TTC549 (cell line): ENCODE data around the gene TCF7L2.

Experiments used
- FAIRE-seq: peaks from 2 replicates; lab custom pipeline; 2012; peaks lifted over from hg19 to GRCh38; lab: Jason Lieb, UNC

TCF7L2 gene

GRCh38 chr10:112949875-112950507 lies at the start of gene TCF7L2:
TCF7L2 (plus strand) TSS chr10:112950247; CDS start chr10:112950757, 510 bp downstream.
- peak; percentile 91 for FAIRE-seq

- no peak for FAIRE-seq
Observed at GRCh38 chr10:112902730-112903129, 47.3 kb upstream of the TCF7L2 start.

GRCh38 chr10:112904000-112904399 lies 46.0 kb upstream of the TCF7L2 start:
- FAIRE-seq = no peak

- FAIRE-seq = no peak
Observed at GRCh38 chr10:112906945-112907344, 43.1 kb upstream of the TCF7L2 start.

- no peak for FAIRE-seq
Observed at GRCh38 chr10:112907893-112908292, 42.2 kb upstream of the TCF7L2 start.

GRCh38 chr10:112911206-112911605 lies 38.8 kb upstream of the TCF7L2 start:
- FAIRE-seq = no peak

- FAIRE-seq = no peak
Observed at GRCh38 chr10:112912410-112912928, 37.6 kb upstream of the TCF7L2 start.

GRCh38 chr10:112913255-112913654 lies 36.8 kb upstream of the TCF7L2 start:
- FAIRE-seq = no peak

GRCh38 chr10:112913661-112914287 lies 36.3 kb upstream of the TCF7L2 start:
- FAIRE-seq = no peak

GRCh38 chr10:112914288-112914952 lies 35.6 kb upstream of the TCF7L2 start:
- FAIRE-seq = no peak

- no peak for FAIRE-seq
Observed at GRCh38 chr10:112915590-112916572, 34.2 kb upstream of the TCF7L2 start.

GRCh38 chr10:112917681-112918080 lies 32.4 kb upstream of the TCF7L2 start:
- no peak for FAIRE-seq

GRCh38 chr10:112918771-112919170 lies 31.3 kb upstream of the TCF7L2 start:
- FAIRE-seq = no peak

- no peak for FAIRE-seq
Observed at GRCh38 chr10:112919721-112920120, 30.3 kb upstream of the TCF7L2 start.

- FAIRE-seq = no peak
Observed at GRCh38 chr10:112926906-112927688, 22.9 kb upstream of the TCF7L2 start.

- no peak for FAIRE-seq
Observed at GRCh38 chr10:112927980-112928379, 22.1 kb upstream of the TCF7L2 start.

- no peak for FAIRE-seq
Observed at GRCh38 chr10:112932658-112933057, 17.4 kb upstream of the TCF7L2 start.

- FAIRE-seq = no peak
Observed at GRCh38 chr10:112934193-112934592, 15.9 kb upstream of the TCF7L2 start.

- no peak for FAIRE-seq
Observed at GRCh38 chr10:112938808-112939482, 11.1 kb upstream of the TCF7L2 start.

- no peak for FAIRE-seq
Observed at GRCh38 chr10:112945811-112946210, 4.2 kb upstream of the TCF7L2 start.

GRCh38 chr10:112946649-112947048 lies 3.4 kb upstream of the TCF7L2 start:
- no peak for FAIRE-seq
